HG03565 (cell line): ENCODE data around the gene MOSMO.
"Not testable (repeated sequence)": the region's sequence is repeated elsewhere in the genome, so short reads cannot be mapped to it uniquely, and the experiment has no call there.

Experiments used
- ATAC-seq: cut with Tn5 transposase; IDR thresholded peaks from one replicate; pipeline ENCODE4 v1.9.1; 2021; ENCODE audit warnings: mild to moderate bottlenecking, moderate library complexity; ENCODE audit not compliant: unreplicated experiment

Gene MOSMO

DNA sequence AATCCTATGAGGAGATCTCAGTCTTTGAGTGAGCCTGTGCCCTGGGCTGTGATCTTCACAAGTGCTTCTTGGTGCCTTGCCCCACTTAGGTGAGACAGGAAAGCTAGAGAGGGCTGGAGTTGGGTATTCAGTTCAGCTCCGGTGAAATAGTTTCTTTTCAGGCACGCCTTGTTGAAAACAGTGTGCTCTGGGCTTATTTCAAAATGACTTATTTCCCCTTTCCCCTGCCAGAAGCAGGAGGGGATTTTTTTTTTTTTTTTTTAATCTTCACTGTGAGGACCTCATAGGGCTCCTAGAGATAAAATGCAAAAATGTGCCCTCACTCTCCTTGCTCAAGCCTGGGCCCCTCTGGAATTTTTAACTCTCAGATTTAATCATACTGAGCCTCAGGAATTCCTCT, 27.2 kb downstream of the MOSMO start:
- ATAC-seq, result no peak

- ATAC-seq, result not testable (repeated sequence)
Measured at GRCh38 chr16:22043882-22044281, 36.0 kb downstream of the MOSMO start.

- not testable (repeated sequence) for ATAC-seq
Measured at GRCh38 chr16:22045888-22046287, 38.0 kb downstream of the MOSMO start.

DNA sequence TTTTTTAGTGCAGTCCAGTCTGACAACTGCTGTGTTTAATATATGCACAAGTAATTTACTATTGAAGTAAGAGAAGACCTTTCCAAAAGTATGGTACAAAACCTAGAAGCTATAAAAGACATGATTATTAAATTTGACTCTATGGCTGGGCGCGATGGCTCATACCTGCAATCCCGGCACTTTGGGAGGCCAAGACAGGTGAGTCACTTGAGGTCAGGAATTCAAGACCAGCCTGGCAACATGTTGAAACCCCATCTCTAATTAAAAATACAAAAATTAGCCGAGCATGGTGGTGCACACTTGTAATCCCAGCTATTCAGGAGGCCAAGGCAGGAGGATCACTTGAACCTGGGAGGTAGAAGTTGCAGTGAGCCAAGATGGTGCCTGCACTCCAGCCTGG, 43.1 kb downstream of the MOSMO start:
- ATAC-seq, result no peak

DNA sequence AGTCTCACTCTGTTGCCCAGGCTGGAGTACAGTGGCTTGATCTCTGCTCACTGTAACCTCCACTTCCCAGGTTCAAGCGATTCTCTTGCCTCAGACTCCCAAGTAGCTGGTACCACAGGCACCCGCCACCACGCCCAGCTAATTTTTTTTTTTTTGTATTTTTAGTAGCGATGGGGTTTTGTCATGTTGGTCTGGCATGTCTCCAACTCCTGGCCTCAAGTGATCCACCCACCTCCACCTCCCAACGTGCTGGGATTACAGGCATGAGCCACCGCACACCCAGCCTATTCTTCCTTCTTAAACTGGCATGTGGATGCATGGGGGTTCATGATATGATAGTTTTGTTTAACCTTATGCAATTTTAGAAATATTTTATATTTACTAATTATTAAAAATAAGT, 45.1 kb downstream of the MOSMO start:
- ATAC-seq, result no peak

GRCh38 chr16:22053921-22054341, 46.0 kb downstream of the MOSMO start:
- no peak for ATAC-seq

- no peak for ATAC-seq
Measured at GRCh38 chr16:22054847-22055590, 47.1 kb downstream of the MOSMO start.

- no peak for ATAC-seq
Measured at GRCh38 chr16:22055881-22056280, 48.0 kb downstream of the MOSMO start.

DNA sequence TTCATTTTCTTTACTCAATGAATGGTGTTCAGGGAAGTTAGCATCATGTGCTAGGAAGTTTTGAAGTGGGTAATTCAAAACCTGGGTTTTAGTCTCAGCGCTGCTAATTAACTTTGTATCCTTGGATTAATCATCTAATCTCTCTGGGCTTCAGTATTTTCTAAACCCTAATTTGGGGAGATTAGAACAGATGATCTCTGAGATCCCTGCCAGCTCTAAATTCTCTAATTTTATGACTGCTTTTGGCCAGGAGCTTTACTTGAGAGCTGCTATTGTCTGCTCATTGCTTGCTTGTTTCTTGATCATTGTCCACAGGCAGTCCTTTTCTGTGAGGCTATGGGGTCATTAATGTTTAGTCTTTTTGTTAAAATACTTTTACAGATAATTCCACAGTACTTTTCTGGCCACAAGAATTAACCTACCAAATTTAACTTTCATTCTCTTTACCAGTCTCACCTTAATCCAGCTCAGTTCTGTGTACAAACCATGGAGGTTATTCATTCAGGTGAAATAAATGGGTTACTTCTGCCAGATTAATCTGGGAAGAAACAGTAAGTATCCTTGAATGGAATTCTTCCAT, 56.1 kb downstream of the MOSMO start:
- no peak for ATAC-seq

DNA sequence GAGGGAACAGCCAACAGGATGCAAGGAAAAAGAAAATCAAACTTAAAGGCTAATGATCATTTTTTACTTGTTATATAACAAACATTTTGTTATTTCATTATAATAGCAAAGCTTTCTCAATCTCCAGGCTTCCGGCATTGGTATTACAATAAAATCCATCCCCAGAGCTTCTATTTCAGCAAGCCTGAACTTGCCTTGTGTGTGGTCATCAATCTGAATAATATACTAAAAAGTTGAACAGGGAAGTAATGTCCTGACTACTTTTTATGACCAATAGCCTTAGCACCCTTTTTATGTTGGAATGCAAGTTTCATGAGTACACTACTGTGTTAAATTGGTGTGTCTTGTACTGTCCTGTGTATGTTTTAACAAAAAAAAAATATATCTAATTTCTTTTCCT, 57.3 kb downstream of the MOSMO start:
- no peak for ATAC-seq

- ATAC-seq, result no peak
Measured at GRCh38 chr16:22070361-22071330, 62.7 kb downstream of the MOSMO start.

GRCh38 chr16:22071331-22071910, 63.5 kb downstream of the MOSMO start:
- no peak for ATAC-seq

- ATAC-seq, result no peak
Measured at GRCh38 chr16:22073350-22073749, 65.4 kb downstream of the MOSMO start.

GRCh38 chr16:22075043-22075757, 67.3 kb downstream of the MOSMO start:
- ATAC-seq, result no peak

DNA sequence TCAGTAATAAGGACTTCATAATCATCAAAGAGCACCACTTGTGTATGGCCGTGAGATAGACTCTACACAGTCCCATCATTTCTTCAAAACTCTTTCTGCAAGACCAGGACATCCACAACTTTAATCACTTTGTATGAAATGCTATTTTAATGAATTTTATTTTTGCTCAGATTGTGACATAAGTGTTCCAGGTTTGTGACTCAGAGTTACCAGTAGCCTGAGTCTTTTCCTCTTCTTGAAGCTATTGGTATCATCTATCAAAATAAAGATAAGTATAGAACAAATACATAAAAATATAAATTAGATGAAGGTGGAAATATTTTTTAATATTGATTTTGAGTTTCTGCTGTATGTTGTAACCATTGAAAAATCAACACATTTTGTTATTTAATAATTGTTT, 67.9 kb downstream of the MOSMO start:
- ATAC-seq, result no peak

- no peak for ATAC-seq
Measured at GRCh38 chr16:22077700-22078313, 69.9 kb downstream of the MOSMO start.

GRCh38 chr16:22078656-22079055, 70.7 kb downstream of the MOSMO start:
- no peak for ATAC-seq

DNA sequence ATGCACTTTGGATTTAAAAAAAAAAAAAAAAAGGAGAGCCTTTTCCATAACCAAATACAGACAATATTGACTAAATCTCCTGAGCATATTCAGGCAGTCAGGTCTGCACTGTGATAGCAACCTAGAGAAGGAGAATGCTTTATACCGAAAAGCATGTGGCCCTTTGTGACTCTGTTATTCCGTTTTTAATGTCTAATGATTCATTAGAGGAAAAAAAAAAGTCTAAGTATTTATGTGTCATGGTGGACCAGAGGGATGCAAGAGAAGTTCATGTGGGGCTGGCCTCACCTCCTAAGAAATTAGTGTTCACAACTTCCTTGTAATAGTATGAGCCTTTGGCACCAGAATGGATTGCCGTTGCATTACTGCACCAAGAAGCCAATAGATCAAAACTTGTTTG, 73.1 kb downstream of the MOSMO start:
- ATAC-seq, result no peak

DNA sequence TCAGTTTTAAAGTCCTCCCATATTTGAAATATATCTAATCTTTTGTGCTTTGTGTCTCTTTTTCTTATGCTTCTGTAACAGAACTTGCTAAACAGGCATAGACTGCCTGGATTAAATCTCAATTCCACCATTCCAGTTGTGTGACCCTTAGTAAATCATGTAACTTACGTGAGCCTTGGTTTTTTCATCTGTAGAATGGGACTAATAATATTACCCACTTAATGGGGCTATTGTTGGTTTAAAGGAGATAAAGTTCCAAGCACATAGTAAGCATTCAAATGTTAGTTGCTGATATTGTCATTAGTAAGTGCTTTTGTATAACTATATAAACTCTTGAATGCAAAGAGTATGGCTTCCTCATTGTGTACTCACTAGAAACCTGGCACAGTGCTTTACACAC, 78.5 kb downstream of the MOSMO start:
- ATAC-seq, result no peak

GRCh38 chr16:22088642-22089041, 80.7 kb downstream of the MOSMO start:
- ATAC-seq, result no peak
